C4-2B (cell line): Measurements from ENCODE around the gene RRAD.

ENCODE experiments used
- H3K27ac ChIP-seq: fragments of 450-650 bp; 2 replicates; pipeline ENCODE4 v1.5.1; 2017
- CTCF ChIP-seq: fragments of 450-650 bp; conservative IDR thresholded peaks from 2 replicates; pipeline ENCODE4 v1.5.1; 2017; ENCODE audit warnings: mild to moderate bottlenecking
- ZFX ChIP-seq: fragments of 450-650 bp; IDR thresholded peaks from 2 replicates; pipeline ENCODE4 v1.6.1; 2017

The RRAD gene

GRCh38 chr16:66943426-66944053, 18.2 kb upstream of the RRAD start:
- no peak for TF ChIP-seq CTCF
- no peak for TF ChIP-seq ZFX

GRCh38 chr16:66942981-66943380, 17.6 kb upstream of the RRAD start:
- H3K27ac ChIP-seq, result no peak overlapping the region
- TF ChIP-seq CTCF, result no peak
- TF ChIP-seq ZFX, result no peak

More at GRCh38 chr16:66943426-66944053, 18.2 kb upstream of the RRAD start:
- H3K27ac ChIP-seq, result no peak overlapping the region

GRCh38 chr16:66940236-66940635, 14.9 kb upstream of the RRAD start:
- TF ChIP-seq ZFX (no peak), CTCF (no peak)
- no peak overlapping the region for H3K27ac ChIP-seq

- TF ChIP-seq CTCF (no peak), ZFX (no peak)
- H3K27ac ChIP-seq, result no peak overlapping the region
Measured at GRCh38 chr16:66939366-66939765, 14.0 kb upstream of the RRAD start.

GRCh38 chr16:66937725-66938337, 12.5 kb upstream of the RRAD start:
- H3K27ac ChIP-seq, result peak overlapping the region; percentile 20; the same call in 1 of the 2 replicates
- no peak for TF ChIP-seq ZFX
- no peak for TF ChIP-seq CTCF

GRCh38 chr16:66936889-66937554, 11.7 kb upstream of the RRAD start:
- TF ChIP-seq CTCF (no peak), ZFX (no peak)
- H3K27ac ChIP-seq, result peak overlapping the region; percentile 20

GRCh38 chr16:66936462-66936861, 11.1 kb upstream of the RRAD start:
- peak overlapping the region; percentile 20 for H3K27ac ChIP-seq
- no peak for TF ChIP-seq ZFX
- TF ChIP-seq CTCF, result no peak
